ENCODE results near the gene HECA. TPM values are rescaled to one million over a fixed set of nuclear protein-coding genes. Genes with fewer than 3 reads are reported as not detected.
"Not testable (repeated sequence)": the region's sequence is repeated elsewhere in the genome, so short reads cannot be mapped to it uniquely, and the experiment has no call there.

The HECA gene
- total RNA-seq, 4 donors from 2014 or later: 36.1 to 70.1 (median 46.9) TPM

DNA sequence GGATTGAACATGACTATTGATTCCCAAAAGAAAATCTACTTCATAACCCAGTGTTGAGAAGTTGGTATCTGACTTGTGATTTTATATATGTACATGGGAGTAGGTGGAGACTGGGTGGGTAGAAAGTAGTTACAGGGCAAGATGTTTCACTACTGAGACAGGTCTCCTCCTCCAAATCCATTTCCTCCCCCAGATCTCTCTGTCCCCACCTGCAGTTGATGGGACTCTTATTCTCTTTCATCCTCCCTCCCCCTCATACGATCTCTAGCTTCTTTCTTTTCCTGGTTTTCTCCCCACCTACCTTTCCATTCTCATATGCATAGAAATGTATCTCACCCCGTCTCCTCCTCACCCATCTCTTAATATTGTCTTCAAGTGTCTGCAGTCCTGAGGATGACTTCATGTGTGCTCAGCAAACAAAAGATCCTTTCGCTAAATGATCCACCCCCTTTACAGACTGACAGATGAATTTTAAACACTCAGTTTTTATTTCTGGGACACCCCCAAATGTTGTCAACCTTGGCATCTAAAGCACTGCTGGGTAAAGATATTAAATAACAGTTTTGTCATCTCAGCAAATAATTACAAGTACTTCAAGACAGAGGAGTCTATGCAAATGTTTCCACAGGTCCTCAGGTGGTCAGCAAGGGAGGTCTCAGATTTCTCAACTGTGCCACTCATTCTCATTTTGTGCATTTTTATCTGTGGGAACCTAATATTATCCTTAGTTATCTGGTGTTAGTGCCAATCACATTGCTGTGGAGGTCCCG, 18.7 kb upstream of the HECA start:
- Histone ChIP-seq H3K36me3 (no peaks in the 10 kb centered on the region), H3K4me1 (no peaks in the 10 kb centered on the region), H3K27ac (no peak overlapping the region), H3K4me3 (no peak overlapping the region), H3K9me3 (peaks cover 0 to 13% (median 0%) of the 10 kb centered on the region in 3 donors), H3K27me3 (no peaks in the 10 kb centered on the region)
- 60 to 71% methylated on average over 3 to 4 of the region's 4 CpGs for WGBS, 2 donors (ENCODE audit: low coverage in 1 of 2)
- TF ChIP-seq EP300 (IDR thresholded peaks at IDR 0.05): no peak
- no peak for TF ChIP-seq POLR2A (IDR thresholded peaks at IDR 0.05)
- no peak for TF ChIP-seq POLR2AphosphoS5 (IDR thresholded peaks at IDR 0.05)
- TF ChIP-seq, protein P1, sequence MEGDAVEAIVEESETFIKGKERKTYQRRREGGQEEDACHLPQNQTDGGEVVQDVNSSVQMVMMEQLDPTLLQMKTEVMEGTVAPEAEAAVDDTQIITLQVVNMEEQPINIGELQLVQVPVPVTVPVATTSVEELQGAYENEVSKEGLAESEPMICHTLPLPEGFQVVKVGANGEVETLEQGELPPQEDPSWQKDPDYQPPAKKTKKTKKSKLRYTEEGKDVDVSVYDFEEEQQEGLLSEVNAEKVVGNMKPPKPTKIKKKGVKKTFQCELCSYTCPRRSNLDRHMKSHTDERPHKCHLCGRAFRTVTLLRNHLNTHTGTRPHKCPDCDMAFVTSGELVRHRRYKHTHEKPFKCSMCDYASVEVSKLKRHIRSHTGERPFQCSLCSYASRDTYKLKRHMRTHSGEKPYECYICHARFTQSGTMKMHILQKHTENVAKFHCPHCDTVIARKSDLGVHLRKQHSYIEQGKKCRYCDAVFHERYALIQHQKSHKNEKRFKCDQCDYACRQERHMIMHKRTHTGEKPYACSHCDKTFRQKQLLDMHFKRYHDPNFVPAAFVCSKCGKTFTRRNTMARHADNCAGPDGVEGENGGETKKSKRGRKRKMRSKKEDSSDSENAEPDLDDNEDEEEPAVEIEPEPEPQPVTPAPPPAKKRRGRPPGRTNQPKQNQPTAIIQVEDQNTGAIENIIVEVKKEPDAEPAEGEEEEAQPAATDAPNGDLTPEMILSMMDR (IDR thresholded peaks at IDR 0.05): no peak
- ATAC-seq: no peak

DNA sequence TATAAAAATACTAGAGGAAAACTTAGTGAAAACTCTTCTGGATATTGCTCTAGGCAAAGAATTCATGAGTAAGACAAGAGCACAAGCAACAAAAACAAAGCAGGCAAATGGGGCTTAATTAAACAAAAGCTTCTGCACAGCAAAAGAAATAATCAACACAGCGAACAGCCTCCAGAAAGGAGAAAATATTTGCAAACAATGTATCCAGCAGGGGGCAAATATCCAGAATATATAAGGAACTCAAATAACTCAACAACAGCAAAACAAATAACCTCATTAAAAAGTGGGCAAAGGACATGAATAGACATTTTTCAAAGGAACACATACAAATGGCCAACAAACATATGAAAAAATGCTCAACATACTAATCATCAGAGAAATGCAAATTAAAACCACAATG, 17.1 kb upstream of the HECA start:
- no peak for ATAC-seq
- TF ChIP-seq POLR2AphosphoS5 (IDR thresholded peaks at IDR 0.05) (no peak), POLR2A (IDR thresholded peaks at IDR 0.05) (no peak)
- TF ChIP-seq, protein P1 (IDR thresholded peaks at IDR 0.05): no peak
- Histone ChIP-seq H3K36me3 (no peaks in the 10 kb centered on the region), H3K4me1 (no peaks in the 10 kb centered on the region), H3K27me3 (no peaks in the 10 kb centered on the region), H3K27ac (no peak overlapping the region), H3K4me3 (no peak overlapping the region), H3K9me3 (peaks cover 0 to 13% (median 0%) of the 10 kb centered on the region in 3 donors)
- 71% methylated on average over 1 of the region's 1 CpG; no CpG with 5 or more reads in 1 of the 2 donors for WGBS, 2 donors (ENCODE audit: low coverage in 1 of 2)

DNA sequence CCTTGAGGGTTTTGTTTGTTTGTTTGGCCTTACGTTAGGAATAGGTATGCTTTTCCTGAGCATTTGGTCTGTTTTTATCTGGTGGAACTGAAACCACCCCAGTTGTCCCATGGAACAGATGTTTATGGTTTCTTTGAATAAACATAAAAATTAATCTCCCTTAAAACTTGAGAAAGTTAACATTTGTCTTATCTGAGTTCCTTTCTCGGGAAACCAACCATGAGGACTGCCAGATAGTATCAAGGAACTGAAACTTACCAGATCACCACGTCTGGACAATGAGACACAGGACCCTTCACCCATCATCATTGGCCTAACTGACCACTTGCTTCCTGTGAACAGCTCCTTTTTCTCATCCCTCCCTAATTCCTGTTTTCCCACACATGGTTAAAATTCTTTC, 15.3 kb upstream of the HECA start:
- Histone ChIP-seq H3K4me1 (no peaks in the 10 kb centered on the region), H3K4me3 (no peak overlapping the region), H3K36me3 (no peaks in the 10 kb centered on the region), H3K27me3 (no peaks in the 10 kb centered on the region), H3K27ac (no peak overlapping the region), H3K9me3 (peaks cover 0 to 13% (median 0%) of the 10 kb centered on the region in 3 donors)
- TF ChIP-seq POLR2A (IDR thresholded peaks at IDR 0.05): no peak
- TF ChIP-seq EP300 (IDR thresholded peaks at IDR 0.05): no peak
- TF ChIP-seq, protein P1 (IDR thresholded peaks at IDR 0.05): no peak
- TF ChIP-seq POLR2AphosphoS5 (IDR thresholded peaks at IDR 0.05): no peak
- WGBS, 2 donors (ENCODE audit: low coverage in 1 of 2): 42 to 64% methylated on average over 3 of the region's 3 CpGs
- no peak for ATAC-seq

DNA sequence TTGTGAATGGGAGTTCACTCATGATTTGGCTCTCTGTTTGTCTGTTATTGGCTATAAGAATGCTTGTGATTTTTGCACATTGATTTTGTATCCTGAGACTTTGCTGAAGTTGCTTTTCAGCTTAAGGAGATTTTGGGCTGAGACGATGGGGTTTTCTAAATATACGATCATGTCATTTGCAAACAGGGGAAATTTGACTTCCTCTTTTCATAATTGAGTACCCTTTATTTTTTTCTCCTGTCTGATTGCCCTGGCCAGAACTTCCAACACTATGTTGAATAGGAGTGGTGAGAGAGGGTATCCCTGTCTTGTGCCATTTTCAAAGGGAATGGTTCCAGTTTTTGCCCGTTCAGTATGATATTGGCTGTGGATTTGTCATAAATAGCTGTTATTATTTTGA, 12.1 kb upstream of the HECA start:
- WGBS, 2 donors (ENCODE audit: low coverage in 1 of 2): 67 to 96% methylated on average over 3 of the region's 3 CpGs
- H3K27ac ChIP-seq, ATAC-seq, H3K4me1 ChIP-seq, H3K27me3 ChIP-seq, H3K4me3 ChIP-seq, H3K36me3 ChIP-seq: not testable (repeated sequence)
- peaks cover 0 to 13% (median 0%) of the 10 kb centered on the region in 3 donors for H3K9me3 ChIP-seq

DNA sequence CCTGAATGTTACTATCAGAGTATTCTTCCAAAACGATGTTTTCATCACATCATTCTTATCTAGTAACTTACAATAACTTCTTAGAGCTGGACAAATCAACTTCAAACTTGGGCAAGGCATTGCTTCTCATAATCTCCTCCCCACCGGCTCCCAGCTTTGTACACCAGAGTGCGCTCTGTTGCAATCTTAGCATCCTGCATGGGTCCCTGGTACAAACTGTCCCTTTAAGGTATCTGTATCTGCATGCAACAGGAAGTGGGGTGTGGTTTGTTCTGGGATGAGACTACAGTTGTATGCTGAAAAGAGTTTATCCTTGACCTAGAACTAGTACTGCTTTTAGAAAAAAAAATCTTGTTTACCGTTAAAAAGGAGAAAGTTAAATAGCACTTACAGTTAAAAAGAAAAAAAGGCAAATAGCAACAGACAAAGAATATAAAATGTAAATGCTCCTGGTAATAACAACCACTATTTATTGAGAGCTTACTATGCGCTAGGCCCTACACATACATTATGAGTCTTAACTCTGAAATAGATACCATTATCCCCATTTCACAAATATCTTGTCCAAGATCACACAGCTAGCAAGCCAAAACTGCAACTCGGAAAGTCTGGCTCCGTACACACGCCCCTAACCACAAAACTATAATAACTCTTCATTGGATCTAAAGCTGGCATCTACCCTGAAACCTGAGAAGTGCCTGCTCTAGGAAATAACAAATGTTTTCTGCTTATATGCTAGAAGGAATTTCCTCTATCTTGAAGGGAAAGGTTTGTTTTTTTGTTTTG, 9.8 kb upstream of the HECA start:
- 51 to 73% methylated on average over 6 to 7 of the region's 8 CpGs for WGBS, 2 donors (ENCODE audit: low coverage in 1 of 2)
- TF ChIP-seq EP300 (IDR thresholded peaks at IDR 0.05): no peak
- no peak for TF ChIP-seq POLR2A (IDR thresholded peaks at IDR 0.05)
- TF ChIP-seq, protein P1 (IDR thresholded peaks at IDR 0.05): peak in 1 of 4 experiments; percentile 44
- peak; percentile 24 for TF ChIP-seq POLR2AphosphoS5 (IDR thresholded peaks at IDR 0.05)
- no peak overlapping the region for H3K4me3 ChIP-seq
- H3K9me3 ChIP-seq: peaks cover 0 to 2% (median 0%) of the 10 kb centered on the region in 3 donors
- no peaks in the 10 kb centered on the region for H3K27me3 ChIP-seq
- no peaks in the 10 kb centered on the region for H3K4me1 ChIP-seq
- no peaks in the 10 kb centered on the region for H3K36me3 ChIP-seq
- peak; percentile 78 for ATAC-seq
- H3K27ac ChIP-seq: peak overlapping the region in 1 of 4 donors; percentile 14
